ENCODE results near the gene ADGRL2.

- TF ChIP-seq POLR2A (IDR thresholded peaks at IDR 0.05) (no peak), CTCF (IDR thresholded peaks at IDR 0.05) (no peak), EP300 (IDR thresholded peaks at IDR 0.05) (no peak)
These were observed 68.6 kb downstream of the ADGRL2 start for GRCh38 chr1:81869307-81869706.

Data from suprapubic skin (tissue), 3 donors.